NCI-H526 (cell line): Measurements from ENCODE around the gene ERN1.
"Not testable (repeated sequence)": the region's sequence is repeated elsewhere in the genome, so short reads cannot be mapped to it uniquely, and the experiment has no call there.

Experiments used
- DNase-seq, 2 experiments: peaks; one replicate each; lab custom pipeline; 2025; lab: John Stamatoyannopoulos, UW

ERN1 gene

GRCh38 chr17:64129765-64130558, at the start of gene ERN1:
Gene ERN1 (minus strand): TSS chr17:64130144. CDS start chr17:64130029, 115 bp downstream.
- peak; percentile 71 to 92 for DNase-seq

GRCh38 chr17:64179024-64179423, 49.1 kb upstream of the ERN1 start:
- not testable (repeated sequence) for DNase-seq

DNA sequence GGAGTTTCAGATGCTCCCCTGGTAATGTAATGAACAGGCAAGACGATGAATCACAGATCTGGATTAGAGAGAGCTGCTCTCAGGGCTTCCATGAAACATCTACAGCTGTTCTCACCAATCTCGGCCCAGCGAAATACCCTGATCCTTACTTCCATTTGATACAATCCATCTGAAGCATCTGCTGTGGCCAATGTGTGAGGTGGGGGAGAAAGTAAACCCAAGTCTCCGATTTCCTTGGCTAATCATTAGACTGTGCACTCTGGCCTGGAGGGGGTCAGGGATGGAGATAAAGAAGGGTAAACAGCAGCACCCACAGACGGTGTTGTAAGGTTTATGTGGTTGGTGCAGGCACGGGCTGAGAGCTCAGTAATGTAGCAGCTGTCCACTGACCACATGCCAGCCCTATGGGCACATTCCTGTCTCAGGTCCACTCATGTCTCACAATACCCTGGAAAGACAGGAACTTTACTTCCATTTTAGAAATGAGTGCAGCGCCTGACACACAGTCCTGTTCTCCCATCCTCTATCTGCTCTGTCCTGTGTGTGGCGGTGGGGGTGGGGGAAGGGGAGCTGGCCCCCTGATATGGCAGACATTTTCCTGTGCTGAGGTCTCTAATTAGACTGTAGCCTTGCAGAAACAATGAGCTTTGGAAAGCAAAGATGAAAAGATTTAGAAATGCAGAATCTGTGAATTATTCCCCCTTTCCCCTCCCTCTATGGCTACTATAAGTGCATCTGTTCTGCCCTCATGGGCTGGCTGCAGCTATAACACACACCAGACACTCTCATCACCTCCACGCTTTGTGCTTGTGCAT, 48.3 kb upstream of the ERN1 start:
- no peak for DNase-seq

DNA sequence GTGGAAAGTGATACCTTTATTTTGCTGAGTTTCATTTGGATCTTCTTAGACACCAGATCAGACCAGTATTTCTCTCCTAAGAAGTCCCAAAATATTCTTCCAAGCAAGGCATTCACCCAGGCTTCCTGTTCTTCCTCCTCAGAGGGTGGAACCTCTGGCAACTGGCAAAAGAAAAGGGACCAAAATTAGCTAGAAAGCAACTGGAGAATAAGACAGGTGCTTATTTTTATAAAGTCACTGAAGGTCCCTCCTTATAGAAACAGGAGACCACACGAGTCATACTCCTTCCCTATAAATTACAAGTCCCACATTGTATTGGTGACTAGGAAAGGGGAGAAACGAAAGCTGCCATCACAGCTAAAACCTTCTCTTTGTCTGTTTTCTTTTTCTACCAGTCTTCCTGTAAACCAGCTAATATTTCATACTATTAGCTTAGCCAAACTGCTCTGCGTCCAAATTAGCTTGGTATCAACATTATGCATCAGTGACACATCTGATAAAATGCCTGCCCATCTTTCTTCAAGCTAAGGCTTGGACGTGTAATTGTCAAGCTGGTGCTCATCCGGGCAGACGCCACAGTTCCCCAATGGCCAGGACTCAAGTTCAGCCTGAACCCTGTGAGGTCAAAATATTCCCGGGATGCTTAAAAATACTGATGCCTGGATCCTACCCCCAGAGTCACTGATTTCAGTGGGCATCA, 47.5 kb upstream of the ERN1 start:
- no peak for DNase-seq

DNA sequence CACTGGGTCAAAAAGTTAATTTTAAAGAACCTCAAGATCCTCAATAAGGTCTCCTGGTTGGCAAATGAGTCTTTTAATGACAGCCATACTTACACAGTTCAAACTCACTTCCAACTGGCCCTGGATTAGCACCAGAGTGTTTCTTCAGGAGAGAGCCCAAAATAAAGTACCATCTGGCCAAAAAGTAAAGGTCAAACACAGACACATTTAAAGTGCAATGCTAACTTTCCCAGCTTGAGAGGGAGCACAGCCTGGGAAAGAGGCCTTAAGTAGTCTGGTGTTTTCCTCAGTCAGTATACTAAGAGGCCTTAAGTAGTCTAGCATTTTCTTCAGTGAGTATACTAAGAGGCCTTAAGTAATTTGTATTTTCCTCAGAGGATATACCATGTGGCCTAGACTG, 46.6 kb upstream of the ERN1 start:
- DNase-seq: no peak

- no peak for DNase-seq
Observed at GRCh38 chr17:64174686-64175456, 44.9 kb upstream of the ERN1 start.

- no peak for DNase-seq
Observed at GRCh38 chr17:64173646-64174045, 43.7 kb upstream of the ERN1 start.

- no peak for DNase-seq
Observed at GRCh38 chr17:64172510-64172909, 42.6 kb upstream of the ERN1 start.

- no peak for DNase-seq
Observed at GRCh38 chr17:64171041-64171440, 41.1 kb upstream of the ERN1 start.

GRCh38 chr17:64170286-64170685, 40.3 kb upstream of the ERN1 start:
- no peak for DNase-seq

- not testable (repeated sequence) for DNase-seq
Observed at GRCh38 chr17:64167666-64168065, 37.7 kb upstream of the ERN1 start.

DNA sequence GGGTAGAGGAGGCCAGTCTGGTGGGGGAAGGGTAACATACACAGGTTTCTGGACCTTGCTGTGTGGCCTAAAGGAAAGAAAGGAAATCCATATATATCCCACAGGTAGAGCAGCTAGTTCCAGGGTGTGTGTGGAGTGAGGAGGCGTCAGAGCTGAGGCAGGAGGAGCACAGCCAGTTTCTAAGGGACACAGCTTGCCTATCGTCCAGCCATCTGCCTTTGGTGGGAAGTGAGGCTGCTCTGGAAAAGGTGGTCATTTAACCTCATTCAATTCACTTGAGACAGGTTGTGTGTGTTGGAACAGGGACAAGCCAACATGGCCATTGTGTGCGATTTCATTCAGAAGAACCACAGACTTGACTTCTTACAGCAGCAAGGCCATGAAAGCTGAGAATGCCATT, 36.9 kb upstream of the ERN1 start:
- no peak for DNase-seq

DNA sequence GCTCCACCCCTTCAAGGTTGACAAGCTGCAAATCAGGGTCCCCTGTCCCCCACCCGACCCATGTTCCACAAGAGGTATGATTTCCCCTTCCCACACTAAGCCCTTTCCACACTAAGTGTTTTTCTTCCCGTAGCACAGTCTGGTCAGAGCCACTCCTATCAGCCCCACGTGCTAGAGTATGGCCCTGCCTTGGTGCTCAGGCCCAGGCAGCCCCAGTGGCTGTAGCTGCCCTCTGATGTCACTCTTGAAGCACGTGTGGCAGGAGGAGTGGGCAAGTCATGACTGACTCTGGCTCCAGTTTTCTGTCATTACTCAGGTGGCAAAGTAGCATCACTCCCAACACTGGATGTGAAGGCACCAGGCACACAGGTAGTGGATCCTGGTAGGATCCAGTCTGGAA, 35.4 kb upstream of the ERN1 start:
- DNase-seq: no peak

GRCh38 chr17:64164596-64165285, 34.8 kb upstream of the ERN1 start:
- DNase-seq: no peak

DNA sequence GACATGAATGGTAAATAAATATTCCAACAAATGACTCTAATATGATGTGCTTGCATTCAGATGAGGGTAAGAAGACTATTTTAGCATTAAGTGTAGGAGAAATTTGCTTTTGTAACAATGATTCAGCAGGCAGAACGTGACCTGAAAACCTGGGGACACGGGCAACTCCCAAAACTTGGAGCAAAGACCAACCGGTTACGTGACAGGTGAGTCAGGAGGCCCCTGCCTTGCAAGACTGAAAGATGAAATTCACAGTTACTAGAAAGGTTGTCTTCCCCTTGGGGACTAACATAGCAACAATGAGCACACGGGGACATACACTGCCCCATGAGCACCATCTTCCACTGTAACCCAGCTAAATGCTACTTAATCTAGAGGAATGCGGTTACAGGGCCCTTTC, 33.5 kb upstream of the ERN1 start:
- no peak for DNase-seq

DNA sequence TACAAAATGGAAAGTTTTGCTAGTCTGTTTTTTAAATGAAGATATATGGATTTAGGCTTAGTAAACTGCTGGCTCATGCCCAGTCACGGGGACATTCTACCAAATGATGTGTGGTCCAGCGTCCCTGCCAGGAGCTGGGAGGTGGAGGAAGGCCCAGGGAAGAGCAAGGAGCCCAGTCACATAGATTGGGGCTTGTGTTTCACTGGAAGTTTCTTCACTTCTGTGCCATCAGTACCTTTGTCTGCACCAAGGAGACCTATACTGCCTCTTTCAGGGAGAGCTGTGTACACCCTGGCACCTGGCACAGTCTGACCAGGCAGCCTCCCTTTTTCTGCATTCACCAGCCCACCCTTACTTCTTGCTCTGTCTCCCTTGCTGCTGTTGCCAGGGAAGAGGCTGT, 32.6 kb upstream of the ERN1 start:
- DNase-seq: no peak

DNA sequence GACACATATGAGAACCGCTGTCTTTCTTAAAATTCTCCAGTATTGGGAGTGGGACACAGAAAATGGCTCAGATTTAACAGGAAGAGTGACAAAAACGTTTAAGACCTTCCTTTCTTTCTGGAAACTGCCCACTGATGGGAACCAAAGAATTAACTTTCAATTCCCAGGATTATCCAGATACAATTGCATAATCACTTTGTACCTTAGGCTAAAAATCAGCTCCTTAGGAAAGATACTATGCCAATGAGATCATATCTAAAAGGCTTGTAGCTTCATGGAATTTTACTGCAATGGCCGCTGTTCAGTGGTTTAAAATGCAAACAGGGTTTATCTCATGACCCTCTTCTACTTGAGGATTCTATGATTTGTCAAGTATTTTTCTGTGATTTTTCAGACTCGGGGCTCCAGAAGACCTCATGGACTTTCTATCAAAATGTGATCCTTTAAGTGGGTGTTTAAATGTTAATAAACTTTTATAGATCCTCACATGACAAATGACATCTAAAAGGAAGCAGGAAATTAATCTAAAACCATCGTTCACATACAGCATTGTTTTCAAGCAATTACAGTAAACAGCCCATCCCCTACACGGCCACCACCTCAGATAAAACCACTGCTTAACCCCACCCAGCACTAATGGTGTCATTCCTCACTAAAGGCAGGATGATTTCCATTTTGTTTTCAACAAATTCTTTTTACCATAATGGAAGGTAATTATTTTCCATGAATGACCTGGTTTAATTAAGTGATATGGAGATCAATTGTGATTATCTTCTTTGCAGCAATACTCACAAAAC, 31.6 kb upstream of the ERN1 start:
- DNase-seq: no peak

GRCh38 chr17:64160378-64160777, 30.4 kb upstream of the ERN1 start:
- DNase-seq: no peak

DNA sequence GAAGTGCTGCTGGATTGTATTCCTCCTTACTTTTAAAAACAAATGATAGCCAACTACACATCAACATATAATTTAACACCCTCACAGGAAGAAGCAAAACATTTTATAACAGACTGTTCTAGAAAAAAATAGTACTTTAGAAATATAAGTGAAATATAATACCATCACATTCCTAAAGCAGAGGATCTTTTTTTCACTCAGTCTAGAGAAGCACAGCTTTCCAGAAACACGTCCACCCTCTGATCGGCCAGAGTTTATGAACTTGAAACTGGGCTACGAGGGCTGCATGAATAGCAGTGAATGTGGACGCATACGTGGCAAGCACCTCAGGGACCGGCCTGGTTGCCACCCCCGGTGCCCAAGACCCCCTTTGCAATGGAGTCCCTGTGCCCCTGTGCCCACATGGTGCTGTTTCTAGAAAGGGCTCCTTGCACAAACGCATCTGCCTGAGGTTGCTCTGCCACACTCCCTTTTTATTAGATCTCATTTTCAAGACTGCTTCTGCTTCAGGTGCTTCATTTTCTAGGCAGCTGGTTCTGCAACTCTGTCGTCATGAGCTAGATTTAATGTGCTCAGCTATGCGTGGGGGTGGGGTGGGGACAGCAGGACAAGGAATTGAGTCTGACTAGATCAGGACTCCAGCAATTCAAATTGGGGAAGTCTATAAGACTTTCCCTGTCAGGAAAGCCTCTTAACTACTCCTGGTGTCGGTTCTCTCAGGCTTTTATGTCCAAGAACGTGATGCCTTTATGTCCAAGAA, 29.1 kb upstream of the ERN1 start:
- peak in 1 of 2 experiments; percentile 25 for DNase-seq

DNA sequence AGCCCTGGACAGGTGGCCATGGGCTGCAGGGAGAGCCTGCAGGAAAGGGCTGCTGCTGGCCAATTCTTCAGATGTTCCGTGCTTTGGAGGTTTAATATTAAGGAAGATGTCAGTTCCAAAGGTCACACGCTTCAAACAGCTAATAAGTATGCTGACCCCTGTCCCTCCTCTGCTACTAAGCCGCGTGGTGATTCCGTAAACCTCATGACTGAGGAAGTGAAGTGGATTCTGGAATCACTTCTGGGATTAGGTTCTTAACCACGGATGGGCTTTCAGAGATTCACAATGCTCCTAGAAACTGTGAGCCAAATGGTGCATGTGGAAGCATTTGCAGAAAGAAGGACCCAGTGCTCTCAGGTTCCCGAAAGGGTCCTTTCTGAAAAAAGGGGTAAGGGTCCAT, 28.5 kb upstream of the ERN1 start:
- no peak for DNase-seq
